ENCODE data around the gene DDIAS. TPM values are rescaled to one million over a fixed set of nuclear protein-coding genes. Genes with fewer than 3 reads are reported as not detected.
A peak's percentile ranks its signal among the peaks of the same experiment; 100 is the strongest.

DDIAS gene
- polyA plus RNA-seq, 1 donor from 2014 or later = 0.26 TPM

DNA sequence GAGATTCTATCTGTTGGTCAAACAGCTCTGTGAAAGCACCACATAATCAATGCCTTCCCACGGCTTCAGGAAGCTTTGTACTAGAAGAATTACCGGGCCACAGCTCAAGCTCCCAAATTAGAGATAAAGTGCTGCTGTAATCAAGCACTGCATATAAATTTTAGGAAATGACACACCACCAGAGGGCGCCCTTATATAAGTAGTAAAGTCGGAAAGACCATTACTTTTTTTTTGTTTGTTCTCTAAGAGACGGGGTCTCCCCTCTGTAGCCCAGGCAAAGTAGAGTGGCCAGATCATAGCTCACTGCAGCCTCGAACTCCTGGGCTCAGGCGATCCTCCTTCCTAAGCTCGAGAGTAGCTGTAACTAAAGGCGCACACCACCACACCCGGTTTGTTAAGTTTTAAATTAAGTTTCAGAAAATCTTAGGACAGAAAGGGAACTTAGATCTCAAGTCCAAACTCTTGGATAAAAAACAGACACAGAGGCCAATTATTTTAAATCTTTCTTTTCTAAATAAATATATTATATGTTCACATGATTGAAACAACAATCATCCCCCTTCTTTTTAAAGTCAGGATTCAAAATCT, 33.9 kb upstream of the DDIAS start:
- Histone ChIP-seq H3K4me3 (ENCODE audit: low read length) (no peak overlapping the region), H3K27ac (ENCODE audit: low read length) (no peak overlapping the region), H4K20me1 (ENCODE audit: insufficient read depth) (no peaks in the 10 kb centered on the region), H3K79me2 (replicated peaks; ENCODE audit: insufficient read depth, low read length) (no peaks in the 10 kb centered on the region), H3K9me3 (ENCODE audit: low read length) (no peaks in the 10 kb centered on the region), H3K9me2 (ENCODE audit: insufficient read depth, low read length) (no peaks in the 10 kb centered on the region), H2AFZ (ENCODE audit: low read depth, low read length) (no peak overlapping the region), H3K36me3 (ENCODE audit: insufficient read depth, low read length) (no peaks in the 10 kb centered on the region), H3K4me2 (ENCODE audit: low read length) (no peak overlapping the region), H3K9ac (ENCODE audit: low read length) (no peak overlapping the region), H3K27me3 (ENCODE audit: insufficient read depth, low read depth, low read length) (no peaks in the 10 kb centered on the region), H3F3A (ENCODE audit: insufficient read depth, low read length, poor library complexity, severe bottlenecking) (no peaks in the 10 kb centered on the region)
- TF ChIP-seq SMC3 (conservative IDR thresholded peaks at IDR 0.05; ENCODE audit: poor library complexity) (peak; percentile 78), TAF1 (IDR thresholded peaks at IDR 0.05; ENCODE audit: low read depth) (no peak), CTCF (IDR thresholded peaks at IDR 0.05; ENCODE audit: poor library complexity, severe bottlenecking) (peak; percentile 80), RAD21 (conservative IDR thresholded peaks at IDR 0.05) (peak; percentile 71)

- Histone ChIP-seq H3F3A (ENCODE audit: insufficient read depth, low read length, poor library complexity, severe bottlenecking) (no peaks in the 10 kb centered on the region), H3K36me3 (ENCODE audit: insufficient read depth, low read length) (no peaks in the 10 kb centered on the region), H3K9ac (ENCODE audit: low read length) (no peak overlapping the region), H3K4me3 (ENCODE audit: low read length) (no peak overlapping the region), H3K27me3 (ENCODE audit: insufficient read depth, low read depth, low read length) (no peaks in the 10 kb centered on the region), H3K9me3 (ENCODE audit: low read length) (no peaks in the 10 kb centered on the region), H4K20me1 (ENCODE audit: insufficient read depth) (no peaks in the 10 kb centered on the region), H3K9me2 (ENCODE audit: insufficient read depth, low read length) (no peaks in the 10 kb centered on the region), H2AFZ (ENCODE audit: low read depth, low read length) (no peak overlapping the region), H3K27ac (ENCODE audit: low read length) (no peak overlapping the region), H3K79me2 (replicated peaks; ENCODE audit: insufficient read depth, low read length) (no peaks in the 10 kb centered on the region), H3K4me2 (ENCODE audit: low read length) (no peak overlapping the region)
- TF ChIP-seq SMC3 (conservative IDR thresholded peaks at IDR 0.05; ENCODE audit: poor library complexity) = no peak
- TF ChIP-seq CTCF (IDR thresholded peaks at IDR 0.05; ENCODE audit: poor library complexity, severe bottlenecking) = no peak
- no peak for TF ChIP-seq RAD21 (conservative IDR thresholded peaks at IDR 0.05)
- no peak for TF ChIP-seq TAF1 (IDR thresholded peaks at IDR 0.05; ENCODE audit: low read depth)
- no peak for TF ChIP-seq REST (IDR thresholded peaks at IDR 0.05; ENCODE audit: borderline replicate concordance)
- no peak for TF ChIP-seq MXI1 (conservative IDR thresholded peaks at IDR 0.05; ENCODE audit: poor library complexity, severe bottlenecking)
- no peak for TF ChIP-seq EZH2 (IDR thresholded peaks at IDR 0.05; ENCODE audit: borderline replicate concordance, insufficient read depth, low read length, poor library complexity, severe bottlenecking)
- TF ChIP-seq POLR2AphosphoS5 (IDR thresholded peaks at IDR 0.05) = no peak
- TF ChIP-seq EP300 (conservative IDR thresholded peaks at IDR 0.05; ENCODE audit: poor library complexity, severe bottlenecking) = no peak
These were observed 31.9 kb upstream of the DDIAS start for GRCh38 chr11:82869657-82870056.

All from neural cell (in vitro differentiated cells).